Measurements from ENCODE around the gene RINT1.
"Not testable (repeated sequence)": the region's sequence is repeated elsewhere in the genome, so short reads cannot be mapped to it uniquely, and the experiment has no call there.

Gene RINT1

DNA sequence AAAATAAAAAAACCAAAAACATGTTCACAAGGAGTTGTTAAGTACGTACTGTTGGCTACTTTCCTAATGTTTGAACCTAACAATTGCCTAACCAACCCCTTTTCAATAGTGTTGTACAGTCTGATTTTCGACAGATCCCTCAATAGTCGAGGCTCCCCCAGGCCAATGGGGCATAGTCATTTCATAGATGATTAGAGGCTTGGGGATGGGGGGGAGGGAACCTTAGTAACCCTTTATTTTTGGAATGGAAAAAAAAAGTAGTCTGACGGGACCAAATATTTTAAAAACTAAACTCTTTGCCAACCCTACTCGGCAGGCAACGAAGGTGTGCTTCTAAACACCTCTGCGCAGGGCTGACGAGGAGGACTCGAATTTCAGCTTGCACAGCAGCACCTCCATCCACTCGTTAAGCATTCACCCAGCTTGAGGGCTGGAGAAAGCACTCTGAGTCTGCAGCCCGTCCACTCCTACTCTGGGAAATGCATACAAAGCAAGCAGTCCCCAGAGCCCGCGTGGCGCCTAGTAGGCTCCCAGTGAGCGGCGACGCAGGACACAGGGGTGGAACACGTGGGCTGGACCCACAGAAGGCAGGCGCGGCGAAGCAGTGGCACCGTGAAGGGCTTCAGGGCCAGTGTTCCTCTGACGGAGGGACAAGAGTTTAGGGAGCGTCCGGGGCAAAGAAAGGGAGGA lies 10.8 kb upstream of the RINT1 start:
- H3K4me1 Mint-ChIP-seq: peaks cover 20% of the 10 kb centered on the region

GRCh38 chr7:105521717-105522463 lies 10.1 kb upstream of the RINT1 start, which contains the start of gene PUS7:
TSS of gene PUS7 (minus strand) at chr7:105522271. CDS start at chr7:105508512, 13,759 bp downstream.
- Mint-ChIP-seq H3K27me3 (no peaks in the 10 kb centered on the region), H3K4me1 (peaks cover 20% of the 10 kb centered on the region), H3K9me3 (no peaks in the 10 kb centered on the region), H3K36me3 (peaks cover 6% of the 10 kb centered on the region), H3K27ac (peak within 1 kb of the TSS; percentile 88), H3K4me3 (peak within 1 kb of the TSS; percentile 95)
- CTCF ChIA-PET: interaction anchor here (2.9 kb wide), 1 partner anchor 10 kb away, joined by 11 read pairs; the partner anchor contains the start of gene RINT1
- DNase-seq: peak; percentile 85

More for the DNA sequence above, 10.8 kb upstream of the RINT1 start:
- CTCF ChIA-PET: interaction anchor here (2.9 kb wide), 1 partner anchor 10 kb away, joined by 11 read pairs; the partner anchor contains the start of gene RINT1
- Mint-ChIP-seq H3K36me3 (peaks cover 8% of the 10 kb centered on the region), H3K27me3 (no peaks in the 10 kb centered on the region), H3K27ac (peak overlapping the region; percentile 88), H3K9me3 (no peaks in the 10 kb centered on the region), H3K4me3 (peak overlapping the region; percentile 95)
- DNase-seq: peak; percentile 53

DNA sequence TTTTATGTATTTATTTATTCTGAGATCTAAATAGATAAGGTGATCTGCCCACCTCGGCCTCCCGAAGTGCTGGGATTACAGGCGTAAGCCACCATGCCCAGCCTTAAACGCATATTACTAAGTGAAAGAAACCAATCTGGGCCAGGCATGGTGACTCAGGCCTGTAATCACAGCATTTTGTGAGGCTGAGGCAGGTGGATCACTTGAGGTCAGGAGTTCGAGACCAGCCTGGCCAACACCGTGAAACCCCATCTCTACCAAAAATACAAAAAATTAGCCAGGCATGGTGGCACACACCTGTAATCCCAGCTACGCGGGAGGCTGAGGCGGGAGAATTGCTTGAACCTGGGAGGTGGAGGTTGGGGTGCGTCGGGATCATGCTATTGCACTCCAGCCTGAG lies 7.6 kb upstream of the RINT1 start:
- H3K36me3 Mint-ChIP-seq, H3K27ac Mint-ChIP-seq, DNase-seq, H3K4me3 Mint-ChIP-seq, H3K27me3 Mint-ChIP-seq, H3K9me3 Mint-ChIP-seq, CTCF ChIA-PET: not testable (repeated sequence)
- H3K4me1 Mint-ChIP-seq: peaks cover 22% of the 10 kb centered on the region

DNA sequence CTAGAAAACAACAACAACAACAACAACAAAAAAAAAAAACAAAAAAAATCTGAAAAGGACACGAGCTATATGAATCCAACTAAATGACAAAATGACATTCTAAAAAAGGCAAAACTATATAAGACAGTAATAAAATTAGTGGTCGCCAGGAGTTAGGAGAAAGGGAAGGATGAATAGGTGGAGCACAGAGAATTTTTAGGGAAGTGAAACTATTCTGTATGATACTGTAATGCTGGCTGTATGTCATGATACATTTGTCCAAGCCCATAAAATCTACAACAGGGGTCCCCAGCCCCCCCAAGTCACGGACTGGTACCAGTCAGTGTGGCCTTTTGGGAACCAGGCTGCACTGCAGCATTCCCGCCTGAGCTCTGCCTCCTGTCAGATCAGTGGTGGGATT lies 7.2 kb upstream of the RINT1 start:
- H3K9me3 Mint-ChIP-seq: no peaks in the 10 kb centered on the region
- no peak overlapping the region for H3K4me3 Mint-ChIP-seq
- CTCF ChIA-PET: no interaction called here
- H3K36me3 Mint-ChIP-seq: peaks cover 2% of the 10 kb centered on the region
- no peak for DNase-seq
- no peaks in the 10 kb centered on the region for H3K27me3 Mint-ChIP-seq
- H3K27ac Mint-ChIP-seq: no peak overlapping the region
- H3K4me1 Mint-ChIP-seq: peaks cover 22% of the 10 kb centered on the region

GRCh38 chr7:105527737-105528136 lies 4.3 kb upstream of the RINT1 start:
- H3K27ac Mint-ChIP-seq, H3K4me3 Mint-ChIP-seq, DNase-seq, H3K36me3 Mint-ChIP-seq, H3K27me3 Mint-ChIP-seq, CTCF ChIA-PET, H3K9me3 Mint-ChIP-seq: not testable (repeated sequence)
- peaks cover 22% of the 10 kb centered on the region for H3K4me1 Mint-ChIP-seq

DNA sequence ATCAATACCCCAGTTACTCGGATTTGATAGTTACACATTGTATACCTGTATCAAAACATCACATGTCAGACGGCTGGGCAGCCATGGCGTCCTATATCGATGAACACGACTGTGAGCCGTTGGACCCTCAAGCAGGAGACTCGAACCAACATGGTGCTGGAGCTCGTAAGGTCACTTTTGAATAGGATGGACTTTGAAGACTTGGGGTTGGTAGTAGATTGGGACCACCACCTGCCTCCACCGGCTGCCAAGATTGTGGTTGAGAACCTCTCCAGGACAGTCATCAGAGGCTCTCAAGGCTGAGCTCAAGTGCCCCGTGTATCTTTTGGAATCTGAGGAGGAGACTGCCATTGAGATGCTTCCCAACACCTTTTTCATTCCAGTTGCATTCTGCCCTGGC lies 1.9 kb upstream of the RINT1 start:
- peak overlapping the region; percentile 7 for H3K27ac Mint-ChIP-seq

DNA sequence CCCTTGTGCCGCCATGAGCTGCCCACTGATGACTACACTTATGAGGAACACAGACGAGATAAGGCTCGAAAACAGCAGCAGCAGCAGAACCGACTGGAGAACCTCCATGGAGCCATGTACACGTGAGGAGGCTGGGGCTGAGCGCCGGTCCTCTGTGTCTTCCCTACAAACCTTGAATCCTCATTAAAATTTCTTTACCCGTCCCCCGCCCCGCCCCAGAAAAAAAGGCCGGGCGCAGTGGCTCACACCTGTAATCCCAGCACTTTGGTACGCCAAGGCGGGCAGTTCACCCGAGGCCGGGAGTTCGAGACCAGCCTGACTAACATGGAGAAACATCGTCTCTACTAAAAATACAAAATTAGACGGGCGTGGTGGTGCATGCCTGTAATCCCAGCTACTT lies 1.5 kb upstream of the RINT1 start:
- Mint-ChIP-seq H3K4me1 (peaks cover 36% of the 10 kb centered on the region), H3K27me3 (no peaks in the 10 kb centered on the region), H3K36me3 (peaks cover 4% of the 10 kb centered on the region), H3K27ac (peak overlapping the region; percentile 7), H3K4me3 (peak overlapping the region; percentile 44), H3K9me3 (no peaks in the 10 kb centered on the region)
- CTCF ChIA-PET: no interaction called here
- DNase-seq: no peak

More for the DNA sequence above, 1.9 kb upstream of the RINT1 start:
- H3K36me3 Mint-ChIP-seq: peaks cover 4% of the 10 kb centered on the region
- peaks cover 36% of the 10 kb centered on the region for H3K4me1 Mint-ChIP-seq
- no peak for DNase-seq
- CTCF ChIA-PET: no interaction called here
- no peaks in the 10 kb centered on the region for H3K9me3 Mint-ChIP-seq
- no peaks in the 10 kb centered on the region for H3K27me3 Mint-ChIP-seq
- peak overlapping the region; percentile 44 for H3K4me3 Mint-ChIP-seq

- CTCF ChIA-PET: interaction anchor here (2.1 kb wide), 1 partner anchor 10 kb away, joined by 5 read pairs; no protein-coding TSS in a partner anchor
- Mint-ChIP-seq H3K36me3 (peaks cover 6% of the 10 kb centered on the region), H3K4me3 (peak overlapping the region; percentile 96), H3K27ac (peak overlapping the region; percentile 94), H3K4me1 (peaks cover 38% of the 10 kb centered on the region), H3K27me3 (no peaks in the 10 kb centered on the region), H3K9me3 (no peaks in the 10 kb centered on the region)
- DNase-seq: no peak
These were observed 884 bp downstream of the RINT1 start for GRCh38 chr7:105532709-105533460.

GRCh38 chr7:105538339-105538738 lies 6.3 kb downstream of the RINT1 start:
- Mint-ChIP-seq H3K27ac (no peak overlapping the region), H3K4me3 (no peak overlapping the region), H3K4me1 (peaks cover 18% of the 10 kb centered on the region), H3K36me3 (peaks cover 24% of the 10 kb centered on the region), H3K27me3 (no peaks in the 10 kb centered on the region), H3K9me3 (no peaks in the 10 kb centered on the region)
- CTCF ChIA-PET: no interaction called here
- no peak for DNase-seq

- H3K9me3 Mint-ChIP-seq: no peaks in the 10 kb centered on the region
- DNase-seq: no peak
- no peaks in the 10 kb centered on the region for H3K27me3 Mint-ChIP-seq
- H3K27ac Mint-ChIP-seq: peak overlapping the region; percentile 5
- H3K36me3 Mint-ChIP-seq: peaks cover 40% of the 10 kb centered on the region
- CTCF ChIA-PET: interaction anchor here (0.7 kb wide), 1 partner anchor 1028 kb away, joined by 3 read pairs; no protein-coding TSS in a partner anchor
- H3K4me3 Mint-ChIP-seq: no peak overlapping the region
- H3K4me1 Mint-ChIP-seq: no peaks in the 10 kb centered on the region
These were observed 27.9 kb downstream of the RINT1 start for GRCh38 chr7:105559926-105560325.

DNA sequence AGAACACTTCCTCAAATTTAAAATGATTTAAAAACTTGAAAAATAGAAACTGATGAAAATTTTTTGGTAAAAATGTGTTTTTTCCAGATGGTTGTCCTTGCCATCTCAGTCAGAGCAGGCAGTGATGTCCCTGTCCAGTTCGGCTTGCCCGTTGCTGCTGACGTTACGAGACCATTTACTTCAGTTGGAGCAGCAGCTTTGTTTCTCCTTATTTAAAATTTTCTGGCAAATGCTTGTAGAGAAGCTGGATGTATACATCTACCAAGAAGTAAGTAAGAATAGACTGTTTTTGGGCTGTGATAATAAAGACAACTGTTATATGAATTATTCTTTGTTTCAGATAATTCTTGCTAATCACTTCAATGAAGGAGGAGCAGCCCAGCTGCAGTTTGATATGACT lies 33.2 kb downstream of the RINT1 start:
- Mint-ChIP-seq H3K9me3 (no peaks in the 10 kb centered on the region), H3K4me3 (no peak overlapping the region), H3K27me3 (no peaks in the 10 kb centered on the region), H3K4me1 (no peaks in the 10 kb centered on the region), H3K36me3 (peaks cover 37% of the 10 kb centered on the region), H3K27ac (no peak overlapping the region)
- CTCF ChIA-PET: no interaction called here
- DNase-seq: no peak

DNA sequence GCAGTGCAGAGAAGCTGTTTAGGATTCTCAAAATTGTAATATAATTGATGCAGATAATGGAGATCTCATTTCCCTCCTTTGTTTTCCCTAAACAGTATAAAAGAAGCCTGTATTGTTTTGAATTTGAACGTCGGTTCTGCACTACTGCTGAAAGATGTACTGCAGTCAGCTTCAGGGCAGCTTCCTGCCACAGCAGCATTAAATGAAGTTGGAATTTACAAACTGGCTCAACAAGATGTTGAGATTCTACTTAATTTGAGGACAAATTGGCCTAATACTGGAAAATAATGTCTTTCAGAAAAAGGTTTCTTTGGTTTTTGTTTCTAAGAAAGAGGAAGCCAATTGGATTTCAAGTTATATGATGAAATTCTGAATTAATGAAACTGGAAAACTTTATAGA lies 35.0 kb downstream of the RINT1 start:
- Mint-ChIP-seq H3K36me3 (peaks cover 37% of the 10 kb centered on the region), H3K4me1 (no peaks in the 10 kb centered on the region), H3K27me3 (no peaks in the 10 kb centered on the region), H3K27ac (no peak overlapping the region), H3K4me3 (no peak overlapping the region), H3K9me3 (no peaks in the 10 kb centered on the region)
- CTCF ChIA-PET: interaction anchor here (0.6 kb wide), 1 partner anchor 63 kb away, joined by 4 read pairs; no protein-coding TSS in a partner anchor
- no peak for DNase-seq

DNA sequence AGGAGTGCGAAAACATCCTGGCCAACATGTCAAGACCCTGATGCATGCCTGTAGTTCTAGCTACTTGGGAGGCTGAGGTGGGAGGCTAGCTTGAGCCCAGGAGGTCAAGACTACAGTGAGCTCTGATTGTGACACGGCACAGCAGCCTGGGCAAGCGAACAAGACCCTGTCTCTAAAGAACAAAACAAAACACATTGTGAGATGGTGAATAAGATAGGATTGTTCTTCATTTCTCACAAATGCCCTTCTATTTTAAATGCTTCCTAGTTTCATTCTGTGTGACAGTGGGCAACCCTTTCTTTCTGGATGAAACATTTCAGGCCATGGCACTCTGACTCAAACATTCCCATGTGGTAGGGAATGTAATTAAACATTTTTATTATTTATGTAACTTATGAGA lies 35.8 kb downstream of the RINT1 start:
- DNase-seq: no peak
- no peak overlapping the region for H3K27ac Mint-ChIP-seq
- peaks cover 31% of the 10 kb centered on the region for H3K36me3 Mint-ChIP-seq
- no peaks in the 10 kb centered on the region for H3K4me1 Mint-ChIP-seq
- no peaks in the 10 kb centered on the region for H3K27me3 Mint-ChIP-seq
- no peak overlapping the region for H3K4me3 Mint-ChIP-seq
- CTCF ChIA-PET: no interaction called here
- no peaks in the 10 kb centered on the region for H3K9me3 Mint-ChIP-seq

- Mint-ChIP-seq H3K4me3 (no peak overlapping the region), H3K27ac (no peak overlapping the region), H3K27me3 (no peaks in the 10 kb centered on the region), H3K4me1 (no peaks in the 10 kb centered on the region), H3K36me3 (peaks cover 11% of the 10 kb centered on the region), H3K9me3 (no peaks in the 10 kb centered on the region)
- no peak for DNase-seq
- CTCF ChIA-PET: no interaction called here
These were observed 39.9 kb downstream of the RINT1 start for GRCh38 chr7:105571891-105572290.
